GM12874 (cell line): Measurements from ENCODE around the gene RASGRF1.

Experiments used
- TF ChIP-seq, protein P1 (sequence below): IDR thresholded peaks from 2 replicates; pipeline ENCODE4 v1.5.1; 2011; ENCODE audit warnings: low read depth, mild to moderate bottlenecking, control low read depth, low read length, moderate library complexity; ENCODE audit not compliant: insufficient read depth

The RASGRF1 gene

DNA sequence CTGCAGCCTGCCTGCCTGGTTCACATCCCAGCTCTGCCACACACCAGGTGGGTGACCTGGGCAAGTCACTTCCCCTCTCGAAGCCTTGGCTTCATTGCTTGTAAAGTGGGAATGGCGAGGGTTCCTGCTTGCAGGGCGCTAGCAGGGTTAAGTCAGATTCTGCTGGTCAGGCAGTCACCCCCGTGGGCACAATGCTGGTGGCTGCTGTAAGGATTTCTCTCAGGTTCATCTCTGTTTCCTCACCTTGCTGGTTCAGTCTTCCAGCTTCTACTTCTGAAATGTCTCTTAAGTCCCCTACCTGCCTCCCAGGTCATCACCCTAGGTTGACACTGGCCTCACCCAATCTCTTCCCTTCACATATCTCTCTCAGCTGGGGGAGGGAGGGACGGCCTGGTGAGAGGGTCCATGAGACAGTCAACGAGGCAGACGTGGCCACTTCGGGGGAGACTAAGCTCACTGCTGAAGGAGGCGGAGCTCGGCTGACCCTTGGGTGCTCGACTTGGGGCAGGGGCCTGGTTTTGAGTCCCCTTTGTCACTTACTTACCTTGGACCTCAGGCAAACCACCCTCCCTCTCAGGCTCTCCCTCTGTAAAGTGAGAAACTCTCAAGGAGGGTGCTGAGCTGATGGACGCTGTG lies 157.3 kb downstream of the RASGRF1 start:
- TF ChIP-seq, protein P1, sequence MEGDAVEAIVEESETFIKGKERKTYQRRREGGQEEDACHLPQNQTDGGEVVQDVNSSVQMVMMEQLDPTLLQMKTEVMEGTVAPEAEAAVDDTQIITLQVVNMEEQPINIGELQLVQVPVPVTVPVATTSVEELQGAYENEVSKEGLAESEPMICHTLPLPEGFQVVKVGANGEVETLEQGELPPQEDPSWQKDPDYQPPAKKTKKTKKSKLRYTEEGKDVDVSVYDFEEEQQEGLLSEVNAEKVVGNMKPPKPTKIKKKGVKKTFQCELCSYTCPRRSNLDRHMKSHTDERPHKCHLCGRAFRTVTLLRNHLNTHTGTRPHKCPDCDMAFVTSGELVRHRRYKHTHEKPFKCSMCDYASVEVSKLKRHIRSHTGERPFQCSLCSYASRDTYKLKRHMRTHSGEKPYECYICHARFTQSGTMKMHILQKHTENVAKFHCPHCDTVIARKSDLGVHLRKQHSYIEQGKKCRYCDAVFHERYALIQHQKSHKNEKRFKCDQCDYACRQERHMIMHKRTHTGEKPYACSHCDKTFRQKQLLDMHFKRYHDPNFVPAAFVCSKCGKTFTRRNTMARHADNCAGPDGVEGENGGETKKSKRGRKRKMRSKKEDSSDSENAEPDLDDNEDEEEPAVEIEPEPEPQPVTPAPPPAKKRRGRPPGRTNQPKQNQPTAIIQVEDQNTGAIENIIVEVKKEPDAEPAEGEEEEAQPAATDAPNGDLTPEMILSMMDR: no peak

DNA sequence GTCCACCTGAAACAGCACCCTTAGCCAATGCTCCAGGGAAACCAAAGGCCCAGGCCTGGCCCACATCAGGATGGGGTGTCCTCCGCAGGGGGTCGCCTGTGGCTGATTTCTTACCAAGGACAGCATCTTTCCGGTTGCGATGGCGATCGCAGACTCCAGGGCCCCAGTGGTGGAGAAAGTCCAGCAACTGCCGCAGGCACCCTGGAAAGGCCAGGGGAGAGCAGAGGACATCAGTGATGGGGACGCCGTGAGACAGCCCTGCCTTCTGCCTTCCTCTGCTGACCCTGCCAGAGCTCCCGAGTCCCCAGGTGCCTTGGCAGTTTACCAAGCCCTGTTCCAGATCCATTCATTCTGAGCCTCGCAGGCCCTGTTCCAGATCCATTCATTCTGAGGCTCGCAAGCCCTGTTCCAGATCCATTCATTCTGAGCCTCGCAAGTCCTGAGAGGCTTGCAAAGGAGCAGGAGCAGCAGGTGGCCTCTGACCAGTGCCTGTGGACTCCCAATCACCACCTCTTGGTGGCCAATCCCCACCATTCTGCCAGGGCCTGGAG lies 158.2 kb downstream of the RASGRF1 start:
- TF ChIP-seq, protein P1: no peak

DNA sequence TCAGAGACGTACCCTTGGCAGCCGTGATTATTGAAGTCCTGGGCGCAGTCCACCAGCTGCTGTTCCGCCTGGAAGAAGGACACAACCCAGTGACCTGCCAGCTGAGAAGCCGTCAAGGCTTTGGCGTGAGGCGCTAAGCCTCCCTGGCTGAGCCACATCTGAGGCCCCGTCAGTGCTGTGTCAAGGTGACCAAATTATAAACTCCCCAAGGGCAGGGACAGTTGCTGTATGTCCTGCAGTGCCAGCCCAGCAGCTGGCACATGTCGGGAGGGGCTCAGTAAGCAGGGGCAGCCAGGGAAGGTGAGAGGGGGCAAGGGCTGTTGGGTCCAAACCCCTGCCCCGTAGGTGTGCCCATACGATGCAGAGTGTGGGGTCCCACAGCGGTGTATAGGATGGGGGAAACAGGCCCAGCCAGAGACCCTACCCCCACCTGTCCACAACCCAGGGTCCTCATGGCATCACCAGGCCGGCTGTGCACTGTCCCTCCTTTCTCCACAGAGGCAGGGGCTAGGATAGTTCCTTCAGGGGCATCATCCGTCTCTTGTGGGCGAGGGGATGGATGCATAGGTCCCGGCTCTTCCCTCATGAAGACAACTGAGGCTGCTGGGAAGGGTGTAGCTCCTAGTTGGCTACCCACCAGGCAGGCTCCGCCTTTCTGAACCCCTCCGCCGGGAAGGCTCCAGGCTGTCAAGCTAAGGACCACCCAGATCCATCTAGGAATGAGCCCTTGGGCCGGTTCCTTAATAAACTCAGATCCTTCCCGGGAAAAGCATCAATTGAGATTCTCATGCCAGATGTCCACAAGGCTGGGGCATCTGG lies 158.9 kb downstream of the RASGRF1 start:
- TF ChIP-seq, protein P1: no peak

DNA sequence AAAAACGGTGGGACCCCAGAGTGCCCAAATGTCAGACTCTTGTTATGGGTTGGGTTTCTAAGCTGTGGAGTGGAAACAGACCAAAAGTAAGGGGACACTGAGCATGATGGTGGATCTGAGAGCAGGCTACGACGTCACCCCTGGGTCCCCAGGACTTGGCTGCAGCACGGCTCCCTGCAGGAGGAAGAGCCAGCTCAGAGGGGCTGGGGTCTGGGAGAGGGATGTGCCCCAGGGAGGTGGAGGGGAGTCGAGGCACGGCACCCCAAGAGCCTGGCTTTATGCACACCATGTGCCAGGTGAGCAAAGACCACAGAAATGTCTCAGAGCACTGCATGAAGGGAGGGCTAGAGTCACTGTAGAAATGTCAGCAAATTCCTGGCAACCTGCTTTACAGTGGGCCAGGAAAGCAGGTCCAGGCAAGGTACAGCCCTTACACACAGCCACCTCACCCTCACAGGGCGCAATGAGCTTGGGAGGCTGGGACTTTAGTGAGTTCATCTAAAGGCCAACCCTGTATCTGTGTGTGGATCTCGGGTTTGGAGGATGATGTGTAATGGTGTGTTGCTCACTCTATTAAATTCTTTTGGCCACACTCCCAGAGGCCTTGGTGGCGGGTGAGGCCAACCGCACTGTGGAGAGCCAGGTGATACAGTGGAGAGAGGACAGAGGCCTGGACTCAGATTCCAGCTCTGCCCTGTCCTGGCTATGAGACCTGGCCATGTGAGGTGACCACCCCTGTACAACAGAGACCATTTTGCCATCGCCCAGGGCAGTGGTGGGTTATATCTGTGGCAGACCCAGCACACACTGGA lies 159.8 kb downstream of the RASGRF1 start:
- TF ChIP-seq, protein P1: no peak

DNA sequence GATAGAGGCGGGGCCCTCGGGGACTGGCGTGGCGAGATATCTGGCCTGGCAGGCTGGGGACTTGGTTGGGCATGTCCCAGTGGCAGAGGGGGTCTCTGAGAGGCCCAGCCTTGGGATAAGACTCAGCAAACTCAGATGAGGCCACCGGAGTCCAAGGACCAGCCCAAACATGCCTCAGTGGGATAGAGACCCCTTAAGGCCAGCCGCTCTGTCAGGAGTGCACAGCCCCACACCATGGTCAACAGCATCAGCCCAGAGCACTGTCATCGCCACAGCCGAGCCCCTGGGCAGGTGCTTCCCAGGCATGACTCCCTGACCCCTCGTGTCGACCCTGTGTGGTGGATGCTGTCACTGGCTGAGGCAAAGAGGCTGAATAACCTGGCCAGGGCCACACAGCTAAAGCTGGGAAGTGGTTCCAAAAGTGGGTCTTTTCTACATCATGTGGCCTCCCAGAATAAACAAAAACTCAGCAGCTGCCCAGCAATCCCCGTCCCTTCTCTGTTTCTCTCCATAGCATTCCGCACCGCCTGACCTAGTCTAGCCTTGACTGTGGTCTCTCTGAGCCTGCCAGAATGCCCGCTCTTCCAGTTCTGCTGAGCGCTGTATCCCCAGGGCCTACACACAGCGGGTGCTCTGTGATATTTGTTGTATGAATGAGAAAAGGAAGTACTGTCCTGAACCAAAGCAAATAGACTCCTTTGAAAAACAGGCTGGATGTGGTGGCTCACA lies 160.9 kb downstream of the RASGRF1 start:
- TF ChIP-seq, protein P1: no peak

DNA sequence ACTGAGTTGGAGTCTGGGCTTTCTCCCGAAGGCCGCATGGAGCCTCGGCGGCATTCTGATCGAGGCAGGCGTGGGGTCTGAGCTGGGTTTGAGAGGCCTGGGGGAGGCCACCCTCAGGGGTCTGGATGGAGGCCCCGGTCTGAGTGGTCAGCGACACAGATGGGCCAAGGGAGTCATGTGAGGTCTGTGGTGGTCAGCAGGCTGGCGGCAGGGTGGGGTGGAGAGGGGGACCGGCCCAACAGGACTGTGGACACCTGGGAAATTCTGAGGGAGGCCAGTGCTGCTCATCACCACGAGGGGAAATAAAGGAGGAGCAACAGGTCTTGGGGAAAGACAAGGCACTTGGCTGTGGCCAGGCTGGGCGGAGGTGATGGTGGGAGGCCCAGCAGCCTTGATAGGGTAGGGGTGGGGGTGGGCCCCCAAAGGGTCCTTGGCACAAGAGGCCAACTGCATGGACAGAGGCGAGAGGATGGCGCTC lies 161.9 kb downstream of the RASGRF1 start:
- TF ChIP-seq, protein P1: no peak
